HepG2 (cell line): Measurements from ENCODE around the gene RMI2. TPM values are rescaled to one million over a fixed set of nuclear protein-coding genes. Genes with fewer than 3 reads are reported as not detected.

Source experiments
- BCL6 ChIP-seq: IDR thresholded peaks from 2 replicates; pipeline ENCODE4 v1.6.1; 2016; ENCODE audit warnings: missing genetic modification reagents, missing compliant biosample characterization
- CTCF ChIP-seq: sonication (generic); formaldehyde crosslinking; IDR thresholded peaks from 2 replicates; pipeline ENCODE4 v1.5.0; 2020; ENCODE audit warnings: mild to moderate bottlenecking, missing genetic modification reagents, moderate library complexity
- DRAP1 ChIP-seq: IDR thresholded peaks from 2 replicates; pipeline ENCODE4 v1.6.1; 2016; ENCODE audit warnings: missing genetic modification reagents, missing compliant biosample characterization
- HMGXB4 ChIP-seq, 2 experiments: sonication (generic) in 1 of 2; formaldehyde crosslinking in 1 of 2; IDR thresholded peaks; 2 replicates each; pipeline versions ENCODE4 v1.4.0 to v1.6.1; 2018 to 2020; ENCODE audit warnings: missing genetic modification reagents in 2 of 2, borderline replicate concordance in 1 of 2, low read depth in 1 of 2, mild to moderate bottlenecking in 1 of 2, missing biosample characterization in 1 of 2
- LBX2 ChIP-seq: sonication (generic); formaldehyde crosslinking; IDR thresholded peaks from 2 replicates; pipeline ENCODE4 v1.5.0; 2020; ENCODE audit warnings: missing genetic modification reagents, mild to moderate bottlenecking, borderline replicate concordance
- MZF1 ChIP-seq: sonication (generic); formaldehyde crosslinking; IDR thresholded peaks from 2 replicates; pipeline ENCODE4 v1.8.1; 2023; ENCODE audit warnings: mild to moderate bottlenecking, missing genetic modification reagents, borderline replicate concordance
- PRDM10 ChIP-seq: sonication (generic); formaldehyde crosslinking; IDR thresholded peaks from 2 replicates; pipeline ENCODE4 v1.4.0; 2020; ENCODE audit warnings: low read depth, missing genetic modification reagents
- SPEN ChIP-seq: sonication (generic); formaldehyde crosslinking; IDR thresholded peaks from 2 replicates; pipeline ENCODE4 v1.5.1; 2020; ENCODE audit warnings: low read depth, mild to moderate bottlenecking, missing genetic modification reagents
- TRIM22 ChIP-seq: fragments of 450-650 bp; IDR thresholded peaks from 2 replicates; pipeline ENCODE4 v1.6.1; 2017
- YY1 ChIP-seq: IDR thresholded peaks from 2 replicates; pipeline ENCODE4 v1.6.1; 2011; ENCODE audit warnings: low read length, low read depth, moderate library complexity, mild to moderate bottlenecking; ENCODE audit not compliant: insufficient read depth, insufficient replicate concordance
- ZBTB43 ChIP-seq: sonication (generic); formaldehyde crosslinking; conservative IDR thresholded peaks from 2 replicates; pipeline ENCODE4 v1.4.0; 2020; ENCODE audit warnings: missing genetic modification reagents
- ZGPAT ChIP-seq: IDR thresholded peaks from 2 replicates; pipeline ENCODE4 v1.6.1; 2016; ENCODE audit warnings: mild to moderate bottlenecking
- ZNF484 ChIP-seq: sonication (generic); formaldehyde crosslinking; IDR thresholded peaks from 2 replicates; pipeline ENCODE4 v1.5.1; 2020; ENCODE audit warnings: mild to moderate bottlenecking, low read depth, missing genetic modification reagents, borderline replicate concordance
- ZZZ3 ChIP-seq: sonication (generic); formaldehyde crosslinking; IDR thresholded peaks from 2 replicates; pipeline ENCODE4 v1.4.0; 2020; ENCODE audit warnings: missing genetic modification reagents, mild to moderate bottlenecking, borderline replicate concordance
- polyA plus RNA-seq, 8 experiments: library from polyadenylated mRNA; depleted of rRNA in 3 of 8; stranded (reverse) in 7 of 8; unstranded in 1 of 8; fragments of >200 nt; fragmentation: Illumina TruSeq in 4 of 8; extraction: Trizol in 4 of 8; gene quantifications; 2 replicates each; pipeline versions ENCODE4 v1.2.1 to v1.2.3, GENCODE V29; 2011 to 2016; ENCODE audit warnings: low read depth in 4 of 8, missing spikeins in 1 of 8, mixed read lengths in 1 of 8; ENCODE audit not compliant: insufficient read depth in 1 of 8
- total RNA-seq, 5 experiments: library from RNA; depleted of rRNA; stranded (reverse); fragments of >200 nt; fragmentation: Illumina TruSeq; extraction: Trizol; gene quantifications; 2 replicates each; pipeline ENCODE4 v1.2.3, GENCODE V29; 2016; ENCODE audit warnings: low read depth in 1 of 5

Gene RMI2
- total and polyA plus RNA-seq, 2 of the 13 experiments (the other 11 are each of a cell fraction or from before 2014, with no cell fraction given) = 24.5 to 55.7 TPM

- TF ChIP-seq MZF1 = no peak
- no peak for TF ChIP-seq ZNF484 (CRISPR knock-in tag)
- TF ChIP-seq ZBTB43 (CRISPR knock-in tag) = no peak
- no peak for TF ChIP-seq LBX2 (CRISPR knock-in tag)
- TF ChIP-seq ZZZ3 (CRISPR knock-in tag) = peak; percentile 59; the same call in 1 of the 2 replicates
- peak; percentile 99 for TF ChIP-seq CTCF (CRISPR knock-in tag)
- peak; percentile 49 for TF ChIP-seq YY1
- TF ChIP-seq PRDM10 (CRISPR knock-in tag) = no peak
- TF ChIP-seq ZGPAT (CRISPR knock-in tag) = peak; percentile 73
- no peak for TF ChIP-seq TRIM22
- peak; percentile 75 to 89 for TF ChIP-seq HMGXB4 (CRISPR knock-in tag; IDR thresholded peaks at IDR 0.05; ENCODE audit: borderline replicate concordance in 1 of 2, low read depth in 1 of 2)
- no peak for TF ChIP-seq DRAP1 (CRISPR knock-in tag)
- peak; percentile 16; the same call in 1 of the 2 replicates for TF ChIP-seq BCL6 (CRISPR knock-in tag)
- no peak for TF ChIP-seq SPEN (CRISPR knock-in tag)
Measured at GRCh38 chr16:11356573-11357331, 11.5 kb downstream of the RMI2 start (continued).
